Right ventricle myocardium superior (tissue), 1 donor: ENCODE data around the gene PARP16. TPM values are rescaled to one million over a fixed set of nuclear protein-coding genes. Genes with fewer than 3 reads are reported as not detected.
"Not testable (repeated sequence)": the region's sequence is repeated elsewhere in the genome, so short reads cannot be mapped to it uniquely, and the experiment has no call there.

Source experiments
- ATAC-seq: fragments of 200-7000 bp; cut with Tn5 transposase; one replicate; pipeline ENCODE4 v1.9.1; 2020; ENCODE audit warnings: mild to moderate bottlenecking; ENCODE audit not compliant: poor library complexity
- DNase-seq: peaks from one replicate; pipeline ENCODE4 v3.0.0-alpha.2; 2020
- intact Hi-C: fragments of 100-400 bp; cut with DNase I; formaldehyde crosslinking; loops from one replicate; pipeline ENCODE4 v1.11.2; 2022
- total RNA-seq: library from RNA; stranded (reverse); fragmentation: NEBNext Ultra II Directional; extraction: Animal tissue kit (Norgen Biotek cat#: 25700); gene quantifications from one replicate; pipeline ENCODE4 v1.2.1, GENCODE V29; 2021
- donor health status: DM: no; HTN: yes; CAD: no; lungs with severe emphysema.

PARP16 gene
- total RNA-seq, 1 donor from 2014 or later, result 4.4 TPM

DNA sequence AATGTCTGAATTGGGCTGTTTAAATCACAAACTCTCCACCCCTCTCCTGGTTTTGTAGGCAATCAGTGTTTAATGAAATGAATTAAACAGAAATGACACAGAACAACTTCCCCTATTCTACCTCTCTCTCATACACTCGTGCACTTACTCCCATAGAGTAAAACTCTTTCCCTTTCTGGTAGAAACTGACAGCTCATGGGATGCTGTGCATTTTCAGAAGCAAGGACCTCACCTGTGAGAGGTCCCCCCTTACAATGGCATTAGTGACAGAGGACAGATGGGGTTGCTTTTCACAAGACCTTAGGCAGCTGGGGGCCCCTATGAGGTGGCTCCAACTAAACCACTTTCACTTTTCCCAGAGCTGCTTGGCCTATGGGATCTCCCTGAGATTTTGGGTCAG, 31.9 kb downstream of the PARP16 start:
- no peak for ATAC-seq
- intact Hi-C loops, result no loop called here
- DNase-seq, result no peak

DNA sequence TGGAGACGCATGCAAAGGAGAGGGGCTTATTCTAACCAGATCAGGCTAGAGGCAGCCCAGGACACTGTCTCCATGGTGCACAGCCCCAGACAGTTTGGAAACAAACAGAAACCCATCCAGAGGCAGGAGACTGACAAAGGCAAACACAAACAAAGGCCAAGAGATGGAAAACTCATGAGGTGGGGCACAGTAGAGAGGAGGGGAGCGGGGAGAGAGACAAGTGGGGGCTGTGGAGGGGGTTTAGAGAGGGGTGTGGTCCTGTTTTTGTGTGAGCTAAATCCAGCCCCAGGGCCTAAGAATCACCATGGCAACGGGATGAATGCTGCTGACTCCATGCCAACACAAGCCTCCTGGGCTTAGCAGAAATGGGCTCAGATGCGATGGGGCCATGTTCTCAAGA, 32.3 kb downstream of the PARP16 start:
- intact Hi-C loops, result no loop called here
- peak; percentile 46 for DNase-seq
- ATAC-seq, result peak; percentile 25

DNA sequence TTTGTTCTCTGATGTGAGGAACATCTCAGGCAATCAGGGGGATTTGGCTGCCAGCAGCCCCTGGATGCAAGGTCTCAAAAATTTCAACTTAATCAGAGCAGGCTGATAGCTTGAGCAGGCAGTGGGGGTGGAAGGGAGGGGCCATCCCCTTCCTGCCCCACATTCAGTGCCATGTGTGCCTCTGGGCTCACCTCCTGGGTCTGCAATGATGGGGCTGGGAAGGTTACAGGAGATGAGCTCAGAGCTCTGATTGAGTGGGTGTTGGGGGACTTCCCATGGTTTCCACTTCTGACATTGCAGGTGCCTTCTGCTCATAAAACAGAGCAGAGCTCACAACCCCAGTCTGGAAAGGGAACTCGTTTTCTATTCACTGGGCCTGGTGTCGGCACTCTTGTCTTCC, 37.0 kb downstream of the PARP16 start:
- no peak for DNase-seq
- intact Hi-C loops, result no loop called here
- no peak for ATAC-seq

DNA sequence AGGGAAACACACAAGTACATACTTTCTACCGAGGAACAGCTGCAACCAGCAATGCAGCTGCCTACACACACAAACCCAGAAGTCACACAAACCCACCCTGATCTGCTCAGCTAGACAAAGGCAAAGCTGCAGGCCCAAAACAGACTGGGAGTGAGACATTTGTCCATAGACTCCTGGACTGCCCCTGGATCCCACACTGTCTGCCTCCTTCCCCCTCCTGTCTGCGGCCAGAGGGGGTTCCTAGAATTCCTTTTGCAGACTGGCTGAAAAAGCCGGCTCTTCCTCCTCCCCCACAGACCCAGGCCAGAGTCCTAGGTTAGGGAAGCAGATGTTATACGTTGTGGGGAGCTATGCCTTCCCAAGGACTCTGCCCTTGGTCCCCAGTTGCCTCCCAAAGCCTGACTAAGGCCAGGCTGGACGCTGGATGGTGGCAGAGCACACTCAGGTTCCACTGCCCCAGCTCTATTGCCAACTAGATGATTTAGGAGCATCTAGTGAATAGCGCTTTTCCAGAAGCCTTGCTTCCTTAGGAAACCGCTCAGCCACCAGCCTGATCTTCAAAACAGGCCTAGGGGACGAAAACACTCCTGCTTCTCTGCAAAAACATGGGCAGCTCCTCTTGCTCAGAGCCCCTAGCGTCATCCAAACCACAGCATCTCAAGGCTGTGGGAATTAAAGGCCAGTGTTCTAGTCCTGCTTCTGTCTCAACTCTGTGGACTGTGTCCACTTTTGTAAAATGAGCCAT, 38.0 kb downstream of the PARP16 start:
- ATAC-seq (no peak), DNase-seq (no peak)
- intact Hi-C loops, result no loop called here

DNA sequence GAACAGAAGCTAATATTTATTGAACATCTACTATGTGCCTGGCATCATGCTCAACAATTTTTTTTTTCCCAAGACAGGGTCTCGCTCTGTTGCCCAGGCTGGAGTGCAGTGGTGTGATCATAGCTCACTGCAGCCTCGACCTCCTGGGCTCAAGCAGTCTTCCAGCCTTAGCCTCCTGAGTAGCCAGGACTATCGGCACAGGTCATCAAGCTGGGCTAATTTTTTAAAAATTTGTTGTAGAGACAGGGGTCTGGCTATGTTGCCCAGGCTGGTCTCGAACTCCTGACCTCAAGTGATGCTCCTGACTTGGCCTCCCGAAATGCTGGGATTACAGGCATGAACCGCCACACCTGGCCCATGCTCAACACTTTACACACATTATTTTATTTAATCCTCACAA, 39.7 kb downstream of the PARP16 start:
- intact Hi-C loops, result no loop called here
- ATAC-seq (no peak), DNase-seq (no peak)

DNA sequence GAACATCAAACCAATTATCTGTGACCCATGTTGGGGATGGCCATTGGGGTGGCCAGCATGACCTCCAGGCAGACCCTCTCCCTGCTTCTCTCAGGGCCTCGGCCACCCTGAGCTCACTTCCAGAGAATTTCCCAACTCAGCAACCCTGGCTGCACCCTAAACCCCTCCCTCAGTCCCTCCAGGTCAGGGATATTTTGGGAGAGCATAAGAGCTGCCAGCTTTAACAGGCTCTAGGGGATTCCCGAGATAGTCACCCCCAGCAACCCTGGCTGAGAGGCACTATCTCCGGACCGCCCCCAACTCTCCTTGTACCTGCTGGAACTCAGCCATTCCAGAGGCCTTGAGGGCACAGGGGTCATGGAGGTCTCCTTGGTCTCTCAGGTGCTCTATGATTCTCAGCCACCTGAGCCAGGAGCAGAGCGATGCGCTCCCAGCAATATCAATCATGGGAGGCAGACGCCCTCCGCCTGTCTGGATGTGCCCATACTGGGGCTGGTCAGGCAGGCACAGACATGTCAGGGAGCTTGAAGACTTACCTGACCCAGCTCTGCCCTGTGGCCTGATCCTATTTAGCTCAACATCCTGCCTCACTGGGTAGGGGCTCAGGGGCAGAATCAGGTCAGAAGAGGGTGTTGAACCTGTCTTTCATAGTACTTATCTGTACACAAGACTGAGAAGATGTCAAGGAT, 40.5 kb downstream of the PARP16 start:
- peak; percentile 63 for ATAC-seq
- intact Hi-C loops, result no loop called here
- DNase-seq, result no peak

DNA sequence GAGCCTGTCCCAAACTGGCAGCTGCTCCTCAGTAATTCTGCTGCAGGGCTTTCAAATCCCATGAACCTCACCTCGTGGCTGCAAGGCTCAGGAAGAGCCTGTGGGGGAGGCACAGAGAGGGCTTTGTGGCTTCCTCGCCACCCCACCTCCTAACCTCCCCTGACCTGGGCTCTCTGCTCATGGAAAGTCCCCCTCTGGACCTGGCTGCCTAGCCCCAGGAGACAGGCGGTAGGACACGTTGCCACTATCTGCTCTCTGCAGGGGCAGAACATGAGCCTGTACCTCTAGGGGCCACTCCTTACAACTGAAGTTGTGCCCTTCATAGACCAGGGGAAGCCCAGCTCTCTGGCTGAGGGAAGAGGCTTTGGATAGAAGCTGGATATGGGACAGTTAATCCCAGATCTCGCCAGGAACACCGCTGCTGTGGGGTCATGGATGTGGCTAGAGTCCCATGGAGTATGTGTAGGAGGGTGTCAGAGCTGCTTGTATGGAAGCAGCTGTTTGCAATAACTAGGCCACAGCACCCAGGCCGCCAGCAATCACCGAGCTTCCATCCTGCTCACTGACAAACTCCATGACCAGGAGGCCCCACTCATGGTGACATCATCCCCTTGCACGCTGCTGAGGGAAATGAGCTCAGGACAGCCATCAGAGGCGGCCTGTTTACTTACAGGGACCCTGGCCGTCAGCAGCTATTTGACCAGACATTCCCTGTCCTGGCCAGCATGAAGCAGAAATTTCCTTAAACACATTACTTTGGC, 41.4 kb downstream of the PARP16 start:
- DNase-seq (peak; percentile 87), ATAC-seq (peak; percentile 91)
- intact Hi-C loops, result no loop called here

DNA sequence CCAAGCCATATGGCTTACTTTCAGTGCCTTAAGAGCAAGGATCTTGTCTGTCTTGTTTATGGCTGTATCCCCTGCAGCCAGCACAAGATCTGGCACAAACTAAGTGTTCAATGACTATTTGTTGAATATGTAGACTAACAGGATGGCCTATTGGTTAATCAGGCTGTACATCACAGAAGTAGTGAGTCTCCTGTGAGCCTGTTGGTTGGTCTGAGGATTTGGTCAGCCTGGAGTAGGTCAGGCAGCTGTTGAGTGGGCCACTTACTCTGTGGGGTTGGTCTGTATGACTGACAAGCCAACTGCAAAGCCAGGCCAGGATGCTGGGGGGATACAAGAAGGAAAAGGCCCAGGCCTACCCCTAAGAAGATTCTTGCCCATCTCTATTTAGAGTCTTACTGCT, 42.0 kb downstream of the PARP16 start:
- ATAC-seq (no peak), DNase-seq (no peak)
- intact Hi-C loops, result no loop called here

DNA sequence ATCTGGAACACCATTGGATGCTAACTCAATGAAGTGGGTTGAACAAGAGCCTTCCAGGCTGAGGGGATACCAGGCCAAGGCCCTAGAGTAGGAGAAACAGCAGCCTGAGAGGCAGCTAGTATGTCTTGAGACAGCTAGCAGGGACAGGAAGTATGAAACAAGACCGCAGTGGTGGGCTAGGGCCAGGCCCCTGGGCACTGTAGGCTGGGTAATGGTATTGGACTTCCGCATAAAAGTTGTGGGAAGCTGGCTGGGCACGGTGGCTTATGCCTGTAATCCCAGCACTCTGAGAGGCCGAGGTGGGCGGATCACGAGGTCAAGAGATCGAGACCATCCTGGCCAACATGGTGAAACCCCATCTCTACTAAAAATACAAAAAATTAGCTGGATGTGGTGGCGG, 50.2 kb downstream of the PARP16 start:
- intact Hi-C loops, DNase-seq, ATAC-seq: not testable (repeated sequence)

DNA sequence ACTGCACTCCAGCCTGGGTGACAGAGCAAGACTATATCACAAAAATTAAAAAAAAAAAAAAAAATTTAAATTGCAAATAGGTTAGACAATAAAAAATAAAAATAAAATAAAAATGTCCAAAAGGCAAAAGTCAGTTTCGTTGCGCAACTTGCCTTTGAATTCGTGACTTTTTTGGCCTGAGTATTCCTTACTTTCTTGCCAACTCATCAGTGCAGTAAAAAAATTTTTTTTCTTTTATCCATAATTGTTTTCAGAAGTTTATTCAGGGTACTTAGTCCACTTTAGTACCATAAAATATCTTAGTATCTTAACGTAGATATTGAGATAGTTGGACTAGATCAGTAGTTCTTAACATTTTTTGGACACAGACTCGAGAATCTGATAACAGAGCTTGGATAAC, 53.0 kb downstream of the PARP16 start:
- DNase-seq (no peak), ATAC-seq (no peak)
- intact Hi-C loops, result no loop called here

DNA sequence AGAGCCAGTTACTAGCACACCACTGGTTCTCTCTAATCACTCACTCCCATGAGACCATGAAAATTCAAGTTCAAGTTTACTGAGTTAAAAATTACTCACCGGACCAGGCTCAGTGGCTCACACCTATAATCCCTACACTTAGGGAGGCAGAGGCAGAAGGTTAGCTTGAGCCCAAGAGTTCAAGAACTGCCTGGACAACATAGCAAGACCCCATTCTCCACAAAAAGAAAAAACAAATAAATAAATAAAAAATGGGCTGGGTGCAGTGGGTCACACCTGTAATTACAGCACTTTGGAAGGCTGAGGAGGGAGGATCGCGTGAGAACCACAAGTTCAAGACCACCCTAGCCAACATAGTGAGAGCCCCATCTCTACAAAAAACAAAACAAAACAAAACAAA, 54.2 kb downstream of the PARP16 start:
- intact Hi-C loops, result no loop called here
- DNase-seq (no peak), ATAC-seq (no peak)

DNA sequence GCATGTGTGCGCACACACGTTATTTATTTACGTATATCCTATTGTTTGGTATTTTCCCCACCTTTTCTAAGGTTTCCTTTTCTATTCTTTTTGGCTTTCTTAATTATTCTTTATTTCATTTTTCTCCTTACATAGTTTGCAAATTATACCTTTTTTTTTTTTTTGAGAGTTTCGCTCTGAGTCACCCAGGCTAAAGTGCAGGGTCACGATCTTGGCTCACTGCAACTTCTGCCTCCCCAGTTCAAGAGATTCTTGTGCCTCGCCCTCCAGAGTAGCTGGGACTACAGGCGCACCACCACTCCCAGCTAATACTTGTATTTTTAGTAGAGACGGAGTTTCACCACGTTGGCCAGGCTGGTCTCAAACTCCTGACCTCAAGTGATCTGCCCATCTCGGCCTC, 55.4 kb downstream of the PARP16 start:
- intact Hi-C loops, result no loop called here
- ATAC-seq (no peak), DNase-seq (no peak)

DNA sequence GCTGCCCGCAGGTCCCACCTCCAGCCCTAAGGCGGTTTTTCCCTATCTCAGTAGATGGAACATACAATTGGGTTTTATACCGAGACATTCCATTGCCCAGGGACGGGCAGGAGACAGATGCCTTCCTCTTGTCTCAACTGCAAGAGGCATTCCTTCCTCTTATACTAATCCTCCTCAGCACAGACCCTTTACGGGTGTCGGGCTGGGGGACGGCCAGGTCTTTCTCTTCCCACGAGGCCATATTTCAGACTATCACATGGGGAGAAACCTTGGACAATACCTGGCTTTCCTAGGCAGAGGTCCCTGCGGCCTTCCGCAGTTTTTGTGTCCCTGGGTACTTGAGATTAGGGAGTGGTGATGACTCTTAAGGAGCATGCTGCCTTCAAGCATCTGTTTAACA, 59.8 kb downstream of the PARP16 start:
- intact Hi-C loops, ATAC-seq, DNase-seq: not testable (repeated sequence)

DNA sequence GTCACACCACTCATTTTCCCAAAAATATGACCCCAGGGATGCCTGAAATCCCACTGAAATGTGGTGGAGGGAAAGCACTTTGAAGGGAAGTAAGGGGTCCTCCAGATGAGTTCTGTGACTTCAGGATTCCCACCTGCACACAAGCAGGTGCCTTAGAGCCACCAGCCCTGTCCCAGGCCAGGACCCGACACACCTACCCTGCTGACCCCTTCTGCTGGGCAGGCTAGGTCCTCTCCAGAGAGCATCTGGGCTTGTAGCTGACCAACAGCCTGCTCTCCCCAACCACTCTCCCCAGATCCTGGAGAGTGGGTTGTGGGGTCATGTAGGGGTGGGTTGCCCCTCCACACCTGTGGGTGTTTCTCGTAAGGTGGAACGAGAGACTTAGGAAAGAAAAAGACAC, 60.5 kb downstream of the PARP16 start:
- no peak for DNase-seq
- no peak for ATAC-seq
- intact Hi-C loops, result no loop called here

DNA sequence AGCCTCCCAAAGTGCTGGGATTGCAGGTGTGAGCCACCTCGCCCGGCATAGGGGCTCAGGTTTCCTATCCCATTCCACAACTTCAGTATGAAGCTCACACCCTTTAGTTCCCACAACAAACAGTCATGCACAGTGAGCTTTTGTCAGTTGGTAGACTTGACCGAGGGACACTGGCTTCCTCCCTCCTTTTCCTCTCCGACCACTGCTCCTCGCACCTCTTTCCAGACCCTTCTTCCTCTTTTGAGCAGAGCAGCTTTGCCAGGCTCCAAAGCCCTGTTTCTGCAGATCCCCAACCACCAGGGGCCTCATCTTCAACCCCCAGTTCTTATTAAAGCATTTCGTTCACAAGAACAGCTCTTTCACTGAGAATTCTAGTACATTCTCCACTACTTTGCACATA, 62.7 kb downstream of the PARP16 start:
- intact Hi-C loops, result no loop called here
- DNase-seq, result no peak
- no peak for ATAC-seq

DNA sequence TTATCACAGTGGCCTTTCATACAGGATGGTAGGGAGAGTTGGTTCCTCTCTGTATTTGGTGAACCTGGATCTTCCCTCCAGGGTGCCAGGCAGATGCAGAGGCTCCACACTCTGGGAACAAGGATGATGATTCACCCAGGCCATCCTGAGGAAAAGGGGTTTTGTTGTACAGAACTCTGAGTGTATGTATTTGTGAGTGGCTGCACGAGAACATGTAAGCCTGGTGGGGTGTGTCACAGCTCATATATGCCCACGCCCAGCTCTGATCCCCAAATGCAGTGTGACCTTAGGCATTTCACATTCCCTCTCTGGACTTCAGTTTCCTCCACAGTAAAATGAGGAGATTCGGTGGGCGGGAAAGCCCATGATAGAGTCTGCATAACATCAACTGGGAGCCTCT, 63.8 kb downstream of the PARP16 start:
- no peak for DNase-seq
- ATAC-seq, result no peak
- intact Hi-C loops, result no loop called here

DNA sequence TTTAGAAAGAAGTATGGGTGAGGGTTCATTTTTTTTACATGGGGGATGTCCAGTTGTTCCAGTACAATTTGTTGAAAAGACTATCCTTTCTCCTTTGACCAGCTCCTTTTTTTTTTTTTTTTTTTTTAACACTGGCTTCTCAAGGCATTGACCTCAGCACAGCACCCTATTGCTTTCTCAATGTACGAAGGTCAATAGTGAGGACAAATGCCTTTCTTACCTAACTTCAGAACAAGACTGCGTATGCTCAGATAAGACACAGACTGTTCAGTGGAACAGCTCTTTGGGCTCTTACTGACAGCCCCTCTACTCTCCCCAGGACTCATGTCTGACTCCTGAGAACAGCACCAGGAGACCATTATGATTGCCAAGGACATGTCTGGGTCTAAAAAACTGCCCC, 65.0 kb downstream of the PARP16 start:
- DNase-seq, result no peak
- intact Hi-C loops, result no loop called here
- no peak for ATAC-seq

DNA sequence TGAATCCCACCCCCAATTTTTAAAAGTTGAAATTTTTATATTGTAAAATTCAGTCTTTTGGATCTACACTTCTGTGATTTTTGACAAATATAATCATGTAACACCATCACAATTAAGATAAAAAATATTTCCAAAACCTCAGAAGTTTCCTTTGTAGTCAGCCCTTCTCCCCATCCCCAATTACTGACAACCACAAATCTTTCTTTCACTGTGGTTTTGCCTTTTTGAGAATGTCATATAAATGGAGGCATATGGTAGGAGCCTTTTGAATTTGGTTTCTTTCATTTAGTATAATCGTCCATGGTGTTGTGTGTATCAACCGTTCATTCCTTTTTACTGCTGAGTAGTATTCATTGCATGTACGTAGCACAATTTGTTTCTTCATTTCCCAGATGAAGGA, 67.5 kb downstream of the PARP16 start:
- DNase-seq, result no peak
- intact Hi-C loops, result no loop called here
- ATAC-seq, result no peak

DNA sequence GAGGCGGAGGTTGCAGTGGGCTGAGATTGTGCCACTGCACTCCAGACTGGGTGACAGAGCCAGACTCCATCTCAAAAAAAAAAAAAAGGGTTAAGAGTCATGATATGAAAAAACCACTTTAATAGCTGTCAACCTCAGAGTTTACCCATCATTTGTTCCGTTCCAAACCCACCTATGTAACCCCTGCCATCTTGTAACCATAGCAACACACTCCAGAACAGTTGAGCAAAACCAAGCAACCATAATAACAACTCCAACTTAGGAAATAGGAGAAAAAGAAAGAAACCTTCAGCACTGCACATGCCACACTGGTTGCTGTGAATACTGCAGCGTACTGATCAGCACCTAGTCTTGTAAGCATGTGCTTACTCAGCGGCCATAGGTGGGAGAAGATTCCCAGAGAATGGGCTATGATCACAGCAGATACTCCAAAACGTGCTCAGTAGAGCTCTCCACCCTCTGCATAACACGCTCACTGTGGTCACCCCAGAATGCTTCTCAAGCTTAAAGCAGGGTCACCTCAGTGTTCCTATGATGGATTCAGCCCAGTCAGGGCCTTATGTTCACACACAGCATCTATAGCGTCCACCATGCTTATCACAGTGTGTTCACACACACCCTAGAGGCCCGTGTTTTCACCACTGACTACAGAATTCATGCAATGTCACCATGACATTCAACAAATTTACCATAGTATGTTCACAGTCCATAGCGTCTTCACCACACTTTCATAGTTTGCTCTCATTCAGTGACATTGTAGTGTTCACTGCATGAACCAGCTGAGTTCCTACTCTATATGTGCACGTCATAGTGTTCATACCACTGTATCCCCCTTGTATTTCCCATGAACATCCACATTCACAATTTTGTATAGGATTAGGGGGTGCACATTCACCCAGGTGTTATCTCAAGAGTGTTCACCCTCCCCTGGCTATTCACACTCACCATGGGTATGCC, 68.9 kb downstream of the PARP16 start:
- ATAC-seq, result no peak
- intact Hi-C loops, result no loop called here
- no peak for DNase-seq
